ENCODE results near the gene FABP2.
"Not testable (repeated sequence)": the region's sequence is repeated elsewhere in the genome, so short reads cannot be mapped to it uniquely, and the experiment has no call there.

The FABP2 gene

DNA sequence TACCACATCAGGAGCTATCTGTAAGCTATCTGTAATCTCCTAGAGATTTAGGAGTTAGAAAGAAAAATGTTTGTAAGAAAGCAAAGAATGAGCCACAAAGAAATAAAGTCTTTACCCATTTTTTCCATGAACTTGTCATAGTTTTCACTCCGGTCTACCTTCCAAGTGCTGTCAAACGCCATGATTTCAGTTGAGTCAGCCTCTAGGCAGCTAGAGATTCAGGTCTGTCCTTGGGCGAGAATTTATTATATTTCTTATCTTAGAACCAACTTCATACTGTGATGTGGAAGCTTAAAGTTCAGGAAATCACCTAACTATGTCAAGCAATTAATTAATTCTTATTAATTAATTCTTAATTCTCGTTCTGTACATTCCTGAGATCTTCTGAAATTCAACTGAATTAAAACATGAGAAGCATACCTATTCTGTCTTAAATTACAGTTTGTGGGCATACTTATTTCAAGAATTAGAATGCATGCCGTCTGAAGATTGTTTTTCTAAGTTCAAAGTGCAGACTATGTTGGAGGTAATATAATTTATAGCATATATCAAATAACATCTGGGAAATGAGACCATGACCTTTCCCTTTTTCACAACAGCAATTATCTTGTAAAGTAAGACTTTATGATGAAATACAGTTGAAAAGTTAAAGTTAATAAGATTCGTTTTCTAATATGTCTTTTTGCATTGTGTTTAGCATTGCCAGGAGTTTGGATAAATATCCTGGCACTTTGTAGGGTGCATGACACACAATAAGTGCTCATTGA, at the start of gene FABP2:
FABP2 (minus strand) TSS at position 218 of the 767 bp plus-strand sequence; CDS start at position 182, 36 bp downstream.
- no peak for DNase-seq

DNA sequence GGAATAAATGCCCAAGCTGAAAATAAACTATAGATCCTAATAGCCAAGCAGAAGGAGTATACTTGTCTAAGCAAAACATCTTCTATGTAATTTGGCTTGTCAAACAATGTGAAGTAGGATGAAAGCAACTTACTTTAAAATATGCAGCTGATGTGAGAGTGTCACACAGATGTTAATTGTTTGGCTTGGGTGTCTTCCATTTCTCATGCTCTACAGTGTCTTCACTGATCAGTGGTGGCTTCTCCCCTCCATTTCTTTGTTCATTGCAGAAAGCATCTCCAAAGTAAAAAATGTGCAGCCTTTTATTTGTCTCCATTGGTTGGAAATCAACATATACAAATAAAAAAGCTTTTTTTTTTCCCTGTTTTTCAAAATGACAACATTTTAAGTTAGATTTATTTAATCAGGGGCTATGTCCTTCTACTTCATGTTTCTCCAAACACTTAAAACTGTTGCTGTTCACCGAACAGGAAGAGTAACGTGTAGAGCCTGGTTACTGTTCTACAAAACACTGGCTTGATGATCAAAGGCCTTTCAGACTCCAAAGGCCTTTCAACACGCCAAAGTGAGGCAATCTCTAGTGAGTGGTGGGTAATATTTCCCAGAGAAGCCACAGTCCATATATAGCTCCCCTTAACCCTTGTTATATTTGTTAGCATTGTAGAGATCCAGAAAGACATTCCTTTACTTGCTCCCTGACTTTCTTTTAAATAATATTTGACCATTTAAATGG, 49.2 kb upstream of the FABP2 start:
- not testable (repeated sequence) for DNase-seq

DNA sequence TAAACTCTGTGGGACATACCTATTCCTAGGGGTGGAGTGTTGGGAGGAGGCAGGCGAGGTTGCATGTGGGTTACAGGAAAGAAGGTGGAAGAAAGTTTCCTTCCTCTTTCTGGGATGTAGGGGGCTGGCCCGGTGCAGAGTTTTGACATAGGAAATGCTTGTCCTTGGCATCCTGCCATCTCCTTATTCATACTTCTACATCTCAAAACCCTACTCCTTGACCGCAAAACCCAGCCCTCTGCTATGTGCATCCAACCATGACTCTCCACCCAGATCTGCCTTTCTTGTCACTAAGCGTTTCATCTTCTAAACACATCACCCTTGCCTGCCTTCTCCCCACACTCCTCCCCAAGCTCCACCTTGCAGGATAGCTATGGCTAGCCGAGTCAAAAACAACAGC, 48.5 kb upstream of the FABP2 start:
- DNase-seq: peak; percentile 71

DNA sequence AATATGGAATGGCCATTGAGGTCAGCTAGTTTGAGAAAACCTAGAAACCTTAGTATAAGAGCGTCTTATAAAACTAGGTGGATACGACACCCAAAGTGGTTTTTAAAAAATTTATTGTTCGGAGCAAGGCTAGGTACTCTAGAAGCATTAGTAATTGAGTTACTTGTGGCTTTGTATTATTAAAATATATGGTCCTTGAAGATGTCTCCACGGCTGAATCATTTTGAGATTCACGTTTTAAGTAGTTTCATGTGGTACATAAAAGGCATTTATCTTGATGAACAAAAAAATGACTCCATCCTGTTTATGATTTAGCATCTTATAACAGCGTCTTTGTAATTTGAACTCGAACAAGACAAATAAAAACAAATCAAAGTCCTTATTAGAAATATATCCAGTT, 44.9 kb upstream of the FABP2 start:
- DNase-seq: not testable (repeated sequence)

DNA sequence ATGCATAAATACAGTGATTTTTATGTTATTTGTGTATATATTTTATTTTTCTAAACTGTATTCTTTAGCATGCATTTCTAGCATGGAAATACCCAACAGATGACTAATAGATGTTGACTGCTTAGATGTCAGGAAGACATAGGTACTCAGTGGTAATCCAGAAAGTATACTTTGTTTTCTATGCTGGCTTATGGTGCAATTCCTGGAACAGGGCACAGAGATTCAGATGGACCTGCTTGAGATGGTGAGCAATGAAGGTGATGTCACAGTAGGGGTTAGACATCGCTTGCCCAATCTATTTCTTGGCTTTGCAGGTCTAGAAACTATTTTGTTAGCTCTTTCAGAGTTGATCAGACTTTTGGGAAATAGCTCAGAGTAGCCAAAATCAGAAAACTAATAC, 42.3 kb upstream of the FABP2 start:
- DNase-seq: not testable (repeated sequence)

DNA sequence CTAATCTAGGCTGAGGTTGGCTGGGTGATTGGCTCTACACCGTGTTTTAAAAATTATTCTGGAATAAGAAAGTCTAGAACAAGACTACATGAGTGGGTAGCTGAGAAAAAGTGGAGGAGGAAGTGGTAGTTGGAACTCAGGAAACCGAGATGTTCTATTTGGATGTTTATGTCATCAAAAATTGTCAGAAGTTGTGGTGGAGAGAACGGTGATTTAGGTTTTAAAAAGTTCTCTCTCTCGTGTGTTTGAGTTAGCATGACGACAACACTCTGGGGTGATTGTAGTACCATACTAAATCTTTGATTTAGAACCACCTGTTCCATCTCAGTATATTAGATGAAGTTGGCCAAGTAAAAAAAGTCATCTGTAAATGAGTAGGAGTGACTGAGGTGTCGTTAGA, 41.4 kb upstream of the FABP2 start:
- not testable (repeated sequence) for DNase-seq

DNA sequence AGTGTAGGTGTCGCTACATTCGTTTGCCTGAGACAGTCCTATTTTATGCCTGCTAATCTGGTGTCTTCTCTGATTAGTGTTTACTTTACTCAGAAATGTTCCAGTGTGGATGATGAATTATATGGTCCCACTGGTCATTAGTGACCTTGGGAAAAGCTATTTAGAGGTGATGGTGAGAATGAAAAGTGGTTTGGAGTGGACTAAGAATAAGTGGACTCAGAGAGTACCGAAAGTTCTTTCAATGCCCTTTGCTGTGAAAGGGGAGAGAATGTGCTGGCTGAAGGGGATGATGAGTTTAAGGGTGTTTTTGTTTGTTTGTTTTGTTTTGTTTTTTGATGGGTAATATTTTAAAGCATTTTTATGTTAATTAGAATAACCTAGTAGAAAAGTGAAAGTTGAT, 40.5 kb upstream of the FABP2 start:
- DNase-seq: not testable (repeated sequence)

DNA sequence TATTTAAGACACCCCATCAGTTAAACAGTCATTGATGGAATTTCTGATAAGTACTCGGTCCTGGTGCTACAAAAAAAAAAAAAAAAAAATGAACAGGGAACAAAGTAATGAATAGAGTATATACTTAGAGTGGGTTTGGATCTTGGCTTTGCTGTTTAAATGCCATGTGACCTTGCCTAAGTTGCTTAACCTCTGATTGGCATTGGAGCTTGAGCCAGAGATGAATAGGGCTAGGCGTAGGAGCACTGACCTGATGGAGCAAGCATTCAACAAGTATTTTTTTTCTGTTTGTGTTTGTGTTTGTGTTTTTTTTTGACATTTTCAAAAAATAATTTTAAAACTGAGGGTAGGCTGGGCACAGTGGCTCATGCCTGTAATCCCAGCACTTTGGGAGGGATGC, 37.9 kb upstream of the FABP2 start:
- DNase-seq: not testable (repeated sequence)

DNA sequence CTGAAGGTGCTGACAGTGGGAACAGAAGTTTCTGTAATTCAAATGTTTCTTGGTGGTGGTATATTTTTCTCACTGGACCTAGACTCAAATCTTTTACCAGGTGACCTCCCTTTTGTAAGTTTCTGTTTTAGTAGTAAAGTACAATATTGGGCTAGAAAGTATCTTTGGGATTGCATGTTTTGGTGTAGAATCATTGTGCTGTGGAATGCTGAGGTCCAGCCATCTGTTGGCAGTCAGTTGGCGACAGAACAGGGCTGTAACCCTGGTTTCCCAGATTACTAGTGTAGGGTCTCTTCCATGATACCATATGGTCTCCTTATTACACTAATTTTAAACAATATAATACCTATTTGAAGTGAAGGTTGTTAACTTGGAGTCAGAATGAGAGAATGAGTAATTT, 34.9 kb upstream of the FABP2 start:
- not testable (repeated sequence) for DNase-seq

DNA sequence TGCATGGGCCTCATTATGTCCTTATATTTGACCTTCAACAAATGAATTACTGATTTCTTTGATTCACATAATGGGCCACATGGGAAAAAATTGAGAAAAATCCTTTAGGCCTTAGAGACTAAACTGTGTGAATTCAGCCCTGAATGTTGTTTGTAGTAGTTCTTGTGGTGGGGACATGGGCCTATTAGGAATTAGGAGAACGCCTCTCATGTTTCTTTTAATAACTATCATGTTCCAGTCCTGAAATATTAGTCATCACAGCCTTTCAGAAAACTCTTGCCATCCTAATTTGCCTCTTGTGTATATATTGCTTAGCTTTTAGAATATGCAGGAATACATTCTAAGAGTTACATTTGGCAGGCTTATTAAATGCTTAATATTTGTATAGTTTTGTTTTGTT, 34.1 kb upstream of the FABP2 start:
- not testable (repeated sequence) for DNase-seq

DNA sequence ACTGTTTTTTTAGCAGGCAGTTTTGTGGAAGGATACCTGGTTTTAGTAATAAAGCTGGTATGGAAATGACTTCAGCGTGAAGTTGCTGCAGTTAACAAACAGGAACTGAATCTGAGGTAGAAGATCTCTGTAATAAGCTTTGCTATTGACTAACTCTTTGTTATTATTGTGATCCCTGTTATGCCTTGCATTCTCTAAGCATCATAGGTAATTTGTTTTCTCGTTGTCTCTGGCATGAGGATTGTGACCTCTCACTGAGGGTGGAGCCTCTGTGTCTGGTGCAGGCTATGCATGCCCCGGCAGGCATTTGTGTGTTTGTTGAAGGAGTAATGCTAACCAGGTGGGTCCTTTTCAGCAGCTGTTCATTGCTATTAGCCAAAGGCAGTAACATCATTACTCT, 31.4 kb upstream of the FABP2 start:
- not testable (repeated sequence) for DNase-seq

DNA sequence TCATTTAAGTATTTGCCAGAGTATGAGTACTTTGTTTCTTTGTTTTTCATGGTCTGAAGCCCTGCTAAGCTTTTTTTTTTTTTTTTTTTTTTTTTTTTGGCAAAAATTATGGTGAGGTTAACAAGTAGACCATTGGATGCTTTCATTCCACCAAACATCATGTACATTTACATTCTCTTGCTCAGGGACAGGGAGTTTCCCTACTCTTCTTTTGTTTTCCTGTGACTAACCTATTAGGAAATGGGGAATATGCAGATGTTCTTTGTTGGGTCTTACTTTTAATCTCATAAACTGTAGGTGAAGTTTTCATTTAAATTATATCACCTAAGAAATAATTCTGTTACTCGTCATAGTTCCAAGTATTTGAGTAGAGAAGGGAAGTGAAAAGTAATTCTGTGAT, 26.2 kb upstream of the FABP2 start:
- DNase-seq: not testable (repeated sequence)

DNA sequence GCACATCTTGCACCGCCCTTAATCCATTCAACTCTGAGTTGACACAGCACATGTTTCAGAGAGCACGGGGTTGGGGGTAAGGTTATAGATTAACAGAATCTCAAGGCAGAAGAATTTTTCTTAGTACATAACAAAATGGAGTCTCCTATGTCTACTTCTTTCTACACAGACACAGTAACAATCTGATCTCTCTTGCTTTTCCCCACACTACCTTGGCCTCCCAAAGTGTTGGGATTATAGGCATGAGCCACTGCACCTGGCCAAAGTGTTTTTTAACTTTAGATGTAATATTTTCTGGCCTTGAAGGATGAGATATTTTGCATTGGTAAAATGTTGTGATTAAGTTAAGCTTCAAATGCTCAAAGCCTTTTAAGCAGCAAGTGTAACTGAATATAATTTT, 21.4 kb upstream of the FABP2 start:
- not testable (repeated sequence) for DNase-seq

DNA sequence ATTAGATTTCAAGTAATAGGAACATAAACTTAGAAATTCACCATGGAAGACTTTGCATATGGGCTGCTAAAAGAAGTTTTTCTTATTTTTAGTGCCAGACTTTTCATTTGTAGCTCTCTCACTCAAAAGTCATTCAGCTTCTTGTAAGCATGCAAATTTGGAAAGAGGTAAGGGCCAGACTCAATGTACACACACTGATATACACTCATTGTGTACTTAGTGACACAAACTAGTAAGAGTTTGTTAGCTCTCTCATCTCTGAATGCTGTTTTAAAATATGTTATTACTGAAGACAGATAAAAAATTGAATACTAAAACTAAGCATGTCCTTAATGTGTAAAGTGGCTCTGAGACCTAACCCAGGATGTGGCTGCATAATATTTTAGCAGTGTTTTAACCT, 18.0 kb upstream of the FABP2 start:
- not testable (repeated sequence) for DNase-seq

DNA sequence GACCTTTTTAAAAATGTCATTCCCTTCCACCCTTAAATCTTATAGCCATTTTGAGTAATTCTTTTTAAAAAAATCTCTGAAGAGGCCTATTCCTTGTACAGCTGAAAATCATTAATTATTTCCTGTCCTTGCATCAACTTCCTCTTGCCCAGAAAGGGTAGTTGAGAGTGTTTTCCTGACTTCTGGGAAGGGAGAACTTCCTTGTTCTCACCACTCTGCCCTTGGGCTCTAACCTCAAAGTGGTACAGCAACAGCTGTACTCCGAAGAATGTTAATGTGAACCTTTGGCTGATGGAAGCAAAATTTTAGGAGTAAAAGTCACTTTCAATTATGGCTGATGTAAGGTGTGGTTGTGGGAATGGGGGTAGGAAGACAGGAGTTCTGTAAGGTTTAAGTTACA, 15.1 kb upstream of the FABP2 start:
- no peak for DNase-seq

DNA sequence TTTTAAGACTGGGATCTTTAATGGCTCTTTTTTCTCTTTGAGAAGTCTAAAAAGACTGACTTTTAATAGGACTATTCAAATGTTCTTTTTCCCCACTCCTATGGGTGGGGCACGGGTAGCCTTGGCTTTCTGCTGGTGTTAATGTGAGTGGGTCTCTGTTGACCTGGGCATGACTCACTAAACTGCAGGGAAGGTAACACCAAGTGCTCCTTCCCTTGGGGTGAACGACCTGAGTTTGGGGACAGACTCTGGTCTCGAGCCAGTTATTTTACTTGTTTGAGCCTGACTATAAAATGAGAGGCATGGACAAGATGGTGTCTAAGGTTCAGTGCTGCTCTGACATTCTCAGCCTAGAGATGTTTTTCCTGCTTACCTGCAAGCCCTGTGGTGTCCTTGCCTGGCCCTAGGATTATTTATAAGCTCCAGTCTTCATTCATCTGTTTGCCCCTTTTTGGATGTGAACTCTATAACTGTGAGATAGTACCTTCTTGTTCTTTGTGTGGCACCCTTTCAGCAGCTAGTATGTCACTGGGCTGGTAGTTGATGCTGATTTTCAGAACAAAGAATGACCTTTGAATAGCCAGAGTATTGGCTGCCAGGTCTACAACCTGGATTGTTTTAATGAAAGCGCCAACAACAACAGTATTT, 14.5 kb upstream of the FABP2 start:
- not testable (repeated sequence) for DNase-seq

DNA sequence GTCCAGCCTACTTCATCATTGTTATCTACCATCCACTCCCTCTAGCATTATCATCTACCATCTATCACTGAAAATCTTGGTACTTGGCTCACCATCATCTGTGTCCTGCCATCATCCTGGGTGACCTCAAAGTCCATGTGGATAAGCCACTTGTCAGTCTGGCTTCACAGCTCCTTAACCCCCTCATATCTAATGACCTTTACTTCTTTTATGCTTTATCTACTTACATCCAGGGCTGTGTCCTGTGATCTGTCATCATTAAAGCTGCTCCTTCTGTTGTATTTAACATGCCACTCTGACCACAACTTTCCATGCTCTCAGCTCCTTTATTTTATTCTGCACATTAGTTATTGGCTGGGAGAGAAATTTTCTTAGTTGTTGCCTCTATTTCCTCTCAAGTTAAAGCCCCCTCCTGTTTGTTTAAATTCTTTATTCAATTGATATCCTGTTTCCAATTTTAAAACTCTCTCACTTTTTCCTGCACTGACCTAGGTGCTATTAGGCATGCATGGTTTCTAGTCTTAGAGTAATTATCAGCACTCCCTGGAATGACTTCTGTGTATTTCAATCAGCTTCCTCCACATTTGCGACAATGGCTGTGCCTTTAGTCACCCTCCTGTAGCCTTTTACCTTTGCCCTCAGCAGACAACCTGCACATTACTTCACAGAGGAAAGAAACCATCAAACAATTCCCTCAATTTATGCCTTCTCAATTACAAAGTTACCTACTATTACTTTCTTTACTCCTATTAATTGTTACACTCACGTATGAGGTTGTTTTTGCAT, 8.1 kb upstream of the FABP2 start:
- no peak for DNase-seq

DNA sequence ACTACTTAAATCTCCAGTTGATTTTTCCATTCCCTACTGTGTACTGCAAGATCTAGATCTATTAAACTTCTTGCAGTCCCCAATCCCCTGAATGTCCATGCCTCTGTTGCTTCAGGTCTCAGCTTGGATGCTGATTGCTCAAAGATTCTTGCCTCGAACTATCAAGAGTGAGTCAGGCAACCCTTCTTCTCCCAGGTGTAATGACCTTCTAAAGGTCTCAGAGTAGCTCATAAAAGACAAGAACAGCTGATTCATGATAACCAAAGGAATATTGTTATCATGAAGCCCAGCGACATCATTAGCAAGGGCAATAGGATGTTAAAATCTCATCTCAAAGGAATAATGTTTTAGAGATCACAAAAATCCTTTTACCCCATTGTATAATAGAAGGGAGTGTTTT, 6.8 kb upstream of the FABP2 start:
- DNase-seq: no peak

DNA sequence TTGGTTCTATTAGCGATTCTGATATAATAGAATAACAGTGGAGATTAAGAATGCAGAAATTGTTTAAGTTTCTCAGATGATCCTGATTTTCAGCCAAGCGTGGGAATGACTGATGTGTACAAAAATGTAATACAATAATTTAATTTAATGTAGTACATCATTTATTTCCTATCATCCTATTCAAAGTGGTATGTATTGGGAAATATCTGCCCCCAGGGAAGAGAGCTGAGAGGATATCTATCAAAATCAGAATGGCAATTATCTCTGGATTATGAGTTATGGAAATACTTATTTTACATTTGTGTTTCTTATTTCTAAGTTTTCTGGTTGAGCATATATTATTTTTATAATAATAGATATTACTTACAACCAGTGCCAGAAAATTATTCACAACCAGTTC, 3.9 kb downstream of the FABP2 start:
- no peak for DNase-seq

DNA sequence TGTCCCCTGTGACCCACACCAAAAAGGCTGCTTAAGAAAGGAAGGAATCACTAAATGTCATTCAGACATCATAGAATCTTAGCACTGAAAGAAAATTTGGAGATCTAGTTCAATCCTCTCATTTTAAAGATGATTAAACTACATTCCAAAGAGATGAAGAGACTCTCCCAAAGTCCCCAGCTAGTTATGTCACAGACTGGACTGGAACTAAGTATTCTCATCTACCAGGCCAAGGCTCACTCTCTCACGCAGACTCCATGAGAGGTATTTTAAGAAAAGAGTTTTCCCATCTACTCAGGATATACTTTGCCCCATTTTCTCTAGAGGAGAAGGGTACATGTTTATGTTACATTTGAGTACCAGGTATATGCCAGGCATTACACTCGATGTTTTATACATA, 6.9 kb downstream of the FABP2 start:
- DNase-seq: no peak

DNA sequence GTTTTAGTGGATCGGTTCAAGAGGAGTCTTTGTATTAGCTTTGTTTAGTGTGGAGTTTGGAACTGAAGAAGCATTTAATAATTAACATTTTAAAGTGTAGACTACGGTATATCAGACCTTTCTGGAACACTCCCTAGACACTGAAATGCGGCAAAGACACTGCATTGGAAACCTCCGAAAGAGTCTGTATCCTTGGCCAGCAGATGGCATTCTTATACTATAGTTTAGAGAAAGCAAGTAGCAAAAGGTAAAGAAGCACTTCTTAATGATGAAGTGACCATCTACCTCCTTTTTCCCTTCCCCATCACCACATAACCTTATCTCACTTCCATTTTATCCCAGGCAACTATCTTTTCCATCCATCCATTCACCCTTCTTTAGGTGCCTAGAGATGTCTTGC, 7.6 kb downstream of the FABP2 start:
- DNase-seq: no peak

DNA sequence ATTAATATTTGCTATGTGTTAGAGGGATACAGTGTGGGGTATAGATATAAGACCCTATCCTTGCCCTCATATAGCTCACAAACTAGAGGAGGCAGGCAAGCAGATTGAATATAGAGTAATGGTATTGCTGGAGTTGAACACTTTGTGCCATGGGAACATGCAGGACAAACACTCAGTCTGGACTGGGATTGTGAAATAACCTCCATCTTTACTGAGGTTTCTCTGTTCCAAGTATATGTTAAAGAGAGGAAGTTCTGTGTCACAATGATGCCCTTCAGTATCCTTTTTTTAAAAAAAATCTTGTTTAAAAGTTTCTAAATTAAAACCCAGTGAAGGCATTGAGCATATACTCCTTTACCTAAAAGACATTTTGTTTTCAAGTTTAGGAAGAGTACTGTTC, 8.7 kb downstream of the FABP2 start:
- no peak for DNase-seq

DNA sequence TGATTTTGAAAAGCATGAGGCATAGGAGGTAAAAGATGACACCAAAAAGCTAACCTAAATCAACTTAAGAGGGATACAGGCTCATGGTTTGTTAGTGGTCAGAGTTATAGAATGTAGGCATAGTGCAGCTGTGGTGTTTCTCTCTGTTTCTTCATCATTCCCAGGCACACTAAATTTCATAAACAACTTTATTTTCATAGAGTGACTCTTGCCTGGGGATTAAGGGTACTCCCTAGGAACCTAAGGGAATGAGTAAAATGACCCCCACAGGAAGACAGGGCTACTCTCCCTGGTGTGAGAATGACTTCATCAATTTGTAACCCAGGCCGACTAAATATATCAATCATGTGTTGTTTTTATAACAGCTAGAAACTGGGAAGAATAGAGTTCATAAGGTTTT, 11.1 kb downstream of the FABP2 start:
- no peak for DNase-seq

Measured in activated CD4-positive, alpha-beta T cell treated with anti-CD3 and anti-CD28 coated beads for 48 hours (primary cell).